ENCODE data around the gene KRT34.

The KRT34 gene

DNA sequence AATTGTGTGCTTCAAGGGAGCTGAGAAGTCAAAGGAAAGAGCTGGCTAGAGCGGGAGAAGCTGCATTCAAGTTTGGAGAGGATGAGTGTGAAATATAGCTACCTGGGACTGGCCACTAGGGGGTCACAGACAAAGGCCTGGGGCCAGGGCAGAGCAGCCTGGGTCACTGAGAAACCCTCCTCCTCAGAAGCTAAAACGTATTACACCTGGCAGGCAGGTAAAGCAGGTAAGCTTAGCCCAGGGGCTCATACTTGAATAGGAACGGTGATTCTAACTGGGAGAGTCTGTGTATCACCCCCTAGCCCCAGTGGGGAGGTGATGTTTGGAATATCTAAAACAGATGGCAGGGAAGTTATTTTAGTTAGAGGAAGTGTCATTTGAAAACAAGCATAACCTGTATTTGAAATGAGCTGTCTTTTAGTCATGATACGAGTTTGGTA is 35.5 kb upstream of the KRT34 start:
- Histone ChIP-seq H3K27ac (ENCODE audit: low read length) (no peak overlapping the region), H3K4me1 (ENCODE audit: control insufficient read depth in 1 of 2, insufficient read depth in 2 of 2, low read length in 2 of 2) (no peaks in the 10 kb centered on the region), H3K9me3 (ENCODE audit: control insufficient read depth in 1 of 2, low read length in 2 of 2) (no peaks in the 10 kb centered on the region), H3K4me3 (ENCODE audit: low read depth in 1 of 2, low read length in 2 of 2) (no peak overlapping the region), H3K36me3 (ENCODE audit: control insufficient read depth in 1 of 2, insufficient read depth in 2 of 2, low read length in 2 of 2) (no peaks in the 10 kb centered on the region), H3K27me3 (ENCODE audit: low read depth, low read length) (no peaks in the 10 kb centered on the region)

DNA sequence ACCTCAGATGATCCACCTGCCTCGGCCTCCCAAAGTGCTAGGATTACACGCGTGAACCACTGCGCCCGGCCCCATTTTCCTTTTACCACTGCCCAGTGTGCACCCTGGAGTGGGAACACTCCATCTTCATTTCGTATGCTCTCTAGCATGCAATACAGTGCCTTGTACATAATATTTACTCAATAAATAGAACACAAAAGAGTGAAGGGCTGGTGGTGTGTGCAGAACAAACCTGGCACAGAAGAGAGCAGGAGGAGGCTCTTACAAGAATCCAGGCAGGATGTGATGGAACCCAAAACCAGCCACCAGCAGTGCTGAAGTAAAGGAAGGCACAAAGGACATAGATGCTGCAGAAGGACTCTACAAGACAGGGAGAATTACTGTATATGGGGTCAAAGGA is 35.0 kb upstream of the KRT34 start:
- Histone ChIP-seq H3K4me3 (ENCODE audit: low read depth in 1 of 2, low read length in 2 of 2) (no peak overlapping the region), H3K27me3 (ENCODE audit: low read depth, low read length) (no peaks in the 10 kb centered on the region), H3K27ac (ENCODE audit: low read length) (no peak overlapping the region), H3K9me3 (ENCODE audit: control insufficient read depth in 1 of 2, low read length in 2 of 2) (no peaks in the 10 kb centered on the region), H3K4me1 (ENCODE audit: control insufficient read depth in 1 of 2, insufficient read depth in 2 of 2, low read length in 2 of 2) (no peaks in the 10 kb centered on the region), H3K36me3 (ENCODE audit: control insufficient read depth in 1 of 2, insufficient read depth in 2 of 2, low read length in 2 of 2) (no peaks in the 10 kb centered on the region)

DNA sequence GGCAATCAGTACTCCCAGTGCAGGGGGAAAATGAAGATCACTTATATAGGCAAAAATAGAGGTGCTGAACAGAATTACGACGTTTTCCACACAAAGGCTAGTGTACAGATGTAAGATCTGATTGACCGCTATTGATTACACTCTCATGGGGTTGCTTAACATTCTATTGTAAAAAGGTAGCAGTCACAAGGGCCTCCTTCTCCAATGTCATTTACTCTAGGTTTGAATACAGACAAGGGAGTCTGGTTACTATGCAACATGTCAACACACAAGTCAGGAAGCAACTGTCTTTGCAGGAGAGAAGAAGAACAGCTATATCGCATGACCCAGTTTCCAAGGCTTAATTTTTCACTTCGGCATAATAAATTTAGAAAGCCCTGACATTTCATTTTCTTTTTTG is 34.4 kb upstream of the KRT34 start:
- Histone ChIP-seq H3K27ac (ENCODE audit: low read length) (no peak overlapping the region), H3K4me1 (ENCODE audit: control insufficient read depth in 1 of 2, insufficient read depth in 2 of 2, low read length in 2 of 2) (no peaks in the 10 kb centered on the region), H3K4me3 (ENCODE audit: low read depth in 1 of 2, low read length in 2 of 2) (no peak overlapping the region), H3K36me3 (ENCODE audit: control insufficient read depth in 1 of 2, insufficient read depth in 2 of 2, low read length in 2 of 2) (no peaks in the 10 kb centered on the region), H3K9me3 (ENCODE audit: control insufficient read depth in 1 of 2, low read length in 2 of 2) (no peaks in the 10 kb centered on the region), H3K27me3 (ENCODE audit: low read depth, low read length) (no peaks in the 10 kb centered on the region)

DNA sequence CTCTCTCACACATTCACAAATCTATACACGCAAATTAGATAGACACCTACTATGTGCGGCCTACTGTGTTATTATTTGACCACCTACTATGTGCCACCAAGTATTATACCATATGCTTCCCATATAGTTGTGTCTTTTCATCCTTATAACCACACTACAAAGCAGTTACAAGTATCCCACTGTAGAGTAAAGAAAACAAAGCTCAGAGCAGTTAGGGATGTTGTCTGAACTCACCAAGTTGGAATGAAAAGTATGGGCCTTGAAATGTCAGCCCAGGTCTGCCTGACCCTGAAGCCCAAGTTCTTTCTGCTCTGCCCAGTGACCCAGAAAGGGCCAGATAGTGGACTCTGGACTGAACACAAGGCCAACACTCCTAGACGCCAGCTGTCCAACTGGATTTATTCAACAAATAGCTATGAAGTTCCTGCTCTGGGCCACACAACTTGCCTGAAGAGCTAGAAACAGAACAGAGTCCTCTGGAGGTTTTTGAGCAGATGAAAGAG is 33.8 kb upstream of the KRT34 start:
- Histone ChIP-seq H3K27me3 (ENCODE audit: low read depth, low read length) (no peaks in the 10 kb centered on the region), H3K4me3 (ENCODE audit: low read depth in 1 of 2, low read length in 2 of 2) (no peak overlapping the region), H3K36me3 (ENCODE audit: control insufficient read depth in 1 of 2, insufficient read depth in 2 of 2, low read length in 2 of 2) (no peaks in the 10 kb centered on the region), H3K9me3 (ENCODE audit: control insufficient read depth in 1 of 2, low read length in 2 of 2) (no peaks in the 10 kb centered on the region), H3K4me1 (ENCODE audit: control insufficient read depth in 1 of 2, insufficient read depth in 2 of 2, low read length in 2 of 2) (no peaks in the 10 kb centered on the region), H3K27ac (ENCODE audit: low read length) (no peak overlapping the region)

DNA sequence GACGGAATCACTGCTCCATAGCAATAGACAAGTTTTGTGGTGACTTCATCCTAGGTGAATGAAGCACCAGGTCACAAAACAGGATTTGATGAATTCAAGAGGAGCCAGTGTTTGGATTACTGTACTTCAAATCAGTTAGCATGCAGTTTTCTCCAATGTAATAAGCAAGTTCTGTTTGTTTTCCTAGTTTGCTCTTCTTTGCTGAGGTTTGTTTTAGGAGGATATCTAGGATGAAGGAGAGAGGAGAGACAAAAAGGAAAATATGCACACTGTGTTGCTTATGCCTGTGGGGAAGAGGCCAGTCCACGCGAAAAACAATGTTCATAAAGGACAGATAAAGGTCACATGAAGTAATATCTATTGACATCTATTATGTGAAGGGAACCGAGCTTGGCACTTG is 33.3 kb upstream of the KRT34 start:
- no peak overlapping the region for H3K27ac ChIP-seq (ENCODE audit: low read length)
- no peaks in the 10 kb centered on the region for H3K9me3 ChIP-seq (ENCODE audit: control insufficient read depth in 1 of 2, low read length in 2 of 2)
- no peaks in the 10 kb centered on the region for H3K27me3 ChIP-seq (ENCODE audit: low read depth, low read length)
- H3K36me3 ChIP-seq (ENCODE audit: control insufficient read depth in 1 of 2, insufficient read depth in 2 of 2, low read length in 2 of 2) = no peaks in the 10 kb centered on the region
- no peaks in the 10 kb centered on the region for H3K4me1 ChIP-seq (ENCODE audit: control insufficient read depth in 1 of 2, insufficient read depth in 2 of 2, low read length in 2 of 2)
- no peak overlapping the region for H3K4me3 ChIP-seq (ENCODE audit: low read depth in 1 of 2, low read length in 2 of 2)

DNA sequence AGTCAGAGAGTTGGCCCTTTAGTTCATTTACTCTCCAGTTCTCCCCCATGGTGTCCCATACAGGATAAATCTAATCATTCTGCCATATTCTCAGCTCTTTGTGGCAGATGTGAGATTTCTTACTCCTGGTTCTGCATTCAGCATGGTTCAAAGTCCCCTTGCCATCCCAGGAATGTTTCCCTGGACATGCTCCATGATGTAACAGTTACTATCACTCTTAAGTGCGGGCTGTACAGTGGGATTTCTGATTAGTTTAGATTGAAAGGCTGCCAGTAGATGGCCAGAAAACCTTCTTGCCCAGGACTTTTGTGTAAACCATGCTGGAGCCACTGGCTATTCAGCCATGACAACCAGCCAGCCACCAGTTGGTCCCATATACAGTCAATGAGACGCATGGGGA is 31.9 kb upstream of the KRT34 start:
- Histone ChIP-seq H3K27ac (ENCODE audit: low read length) (no peak overlapping the region), H3K36me3 (ENCODE audit: control insufficient read depth in 1 of 2, insufficient read depth in 2 of 2, low read length in 2 of 2) (no peaks in the 10 kb centered on the region), H3K4me3 (ENCODE audit: low read depth in 1 of 2, low read length in 2 of 2) (no peak overlapping the region), H3K9me3 (ENCODE audit: control insufficient read depth in 1 of 2, low read length in 2 of 2) (no peaks in the 10 kb centered on the region), H3K4me1 (ENCODE audit: control insufficient read depth in 1 of 2, insufficient read depth in 2 of 2, low read length in 2 of 2) (no peaks in the 10 kb centered on the region), H3K27me3 (ENCODE audit: low read depth, low read length) (no peaks in the 10 kb centered on the region)

DNA sequence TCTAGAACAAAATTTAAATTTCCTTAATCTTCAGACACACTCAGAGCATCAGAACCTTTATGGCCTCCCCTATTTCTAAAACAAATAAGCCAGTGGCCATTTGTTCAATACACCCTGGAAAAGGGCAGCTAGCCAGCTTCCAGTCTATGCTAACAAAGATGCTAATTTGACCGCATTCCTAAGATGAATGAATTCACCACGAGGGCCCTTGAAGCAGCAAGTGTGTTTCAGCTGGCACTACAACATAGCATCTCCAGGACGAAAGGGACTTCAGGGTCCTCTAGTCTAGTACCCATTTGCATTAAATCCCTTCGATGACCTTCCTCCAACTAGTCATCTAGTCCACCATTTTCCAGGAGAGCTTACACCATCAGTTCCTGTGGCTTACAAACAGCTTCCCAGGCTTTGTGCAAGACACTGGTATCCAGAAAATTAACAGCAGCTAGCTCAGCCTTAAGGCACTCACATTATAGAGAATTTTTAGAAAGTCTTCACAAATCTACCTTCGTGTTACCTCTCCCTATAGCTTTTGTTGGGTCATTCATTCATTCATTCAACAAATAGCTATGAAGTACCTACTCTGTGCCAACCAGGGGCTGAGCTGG is 31.3 kb upstream of the KRT34 start:
- H3K4me3 ChIP-seq (ENCODE audit: low read depth in 1 of 2, low read length in 2 of 2) = no peak overlapping the region
- no peaks in the 10 kb centered on the region for H3K9me3 ChIP-seq (ENCODE audit: control insufficient read depth in 1 of 2, low read length in 2 of 2)
- no peak overlapping the region for H3K27ac ChIP-seq (ENCODE audit: low read length)
- no peaks in the 10 kb centered on the region for H3K4me1 ChIP-seq (ENCODE audit: control insufficient read depth in 1 of 2, insufficient read depth in 2 of 2, low read length in 2 of 2)
- no peaks in the 10 kb centered on the region for H3K27me3 ChIP-seq (ENCODE audit: low read depth, low read length)
- H3K36me3 ChIP-seq (ENCODE audit: control insufficient read depth in 1 of 2, insufficient read depth in 2 of 2, low read length in 2 of 2) = no peaks in the 10 kb centered on the region

DNA sequence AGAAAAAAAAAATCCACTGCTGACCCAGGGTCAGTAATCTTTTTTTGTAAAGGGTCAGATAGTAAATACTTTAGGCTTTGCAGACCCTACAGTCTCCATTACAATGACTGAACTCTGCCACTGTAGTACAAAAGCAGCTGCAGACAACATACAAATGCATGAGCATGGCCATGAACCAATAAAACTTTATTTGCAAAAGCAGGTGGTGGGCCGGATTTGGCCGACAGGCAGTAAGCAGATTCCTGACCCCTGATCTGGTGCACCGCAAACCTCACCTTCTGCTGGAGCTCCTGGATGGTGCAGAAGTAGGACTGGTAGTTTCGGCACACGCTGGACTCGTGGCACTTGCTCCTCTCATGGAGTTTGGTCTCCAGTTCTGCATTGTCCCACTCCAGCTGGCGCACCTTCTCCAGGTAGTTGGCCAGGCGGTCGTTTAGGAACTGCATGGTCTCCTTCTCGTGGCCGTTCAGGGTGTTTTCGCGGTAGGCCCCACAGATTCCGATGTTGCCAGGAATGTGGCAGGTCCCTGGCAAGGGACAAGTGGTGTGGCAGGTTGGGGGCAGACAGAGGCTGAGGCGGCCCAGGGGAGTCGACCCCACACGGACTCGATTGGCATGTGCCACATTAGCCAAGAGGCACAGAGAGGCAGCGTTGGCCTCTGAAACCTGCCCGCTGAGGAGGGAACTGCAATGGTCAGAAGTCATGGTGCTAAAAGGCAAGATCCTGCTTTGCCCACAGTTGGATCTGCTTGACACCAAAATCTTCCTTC is 29.1 kb upstream of the KRT34 start:
- no peaks in the 10 kb centered on the region for H3K9me3 ChIP-seq (ENCODE audit: control insufficient read depth in 1 of 2, low read length in 2 of 2)
- H3K36me3 ChIP-seq (ENCODE audit: control insufficient read depth in 1 of 2, insufficient read depth in 2 of 2, low read length in 2 of 2) = no peaks in the 10 kb centered on the region
- H3K4me3 ChIP-seq (ENCODE audit: low read depth in 1 of 2, low read length in 2 of 2) = no peak overlapping the region
- H3K27ac ChIP-seq (ENCODE audit: low read length) = no peak overlapping the region
- no peaks in the 10 kb centered on the region for H3K4me1 ChIP-seq (ENCODE audit: control insufficient read depth in 1 of 2, insufficient read depth in 2 of 2, low read length in 2 of 2)
- no peaks in the 10 kb centered on the region for H3K27me3 ChIP-seq (ENCODE audit: low read depth, low read length)

DNA sequence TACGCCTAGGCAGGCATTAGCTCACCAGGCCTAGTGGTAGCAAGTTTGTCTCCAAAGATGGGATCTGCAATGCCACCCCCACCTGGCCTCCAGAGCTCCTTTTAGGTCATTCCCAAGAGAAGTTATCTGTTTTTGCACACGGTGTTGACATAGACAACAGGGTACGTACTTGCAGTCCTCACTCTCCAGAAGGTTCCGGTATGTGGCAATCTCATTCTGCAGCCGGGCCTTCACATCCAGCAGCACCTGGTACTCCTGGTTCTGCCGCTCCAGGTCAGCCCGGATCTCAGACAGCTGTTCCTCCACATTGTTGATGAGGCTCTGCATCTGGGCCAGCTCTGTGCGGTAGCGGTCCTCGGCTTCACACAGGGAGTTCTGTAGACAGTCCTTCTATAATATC is 25.1 kb upstream of the KRT34 start:
- Histone ChIP-seq H3K4me3 (ENCODE audit: low read depth in 1 of 2, low read length in 2 of 2) (no peak overlapping the region), H3K36me3 (ENCODE audit: control insufficient read depth in 1 of 2, insufficient read depth in 2 of 2, low read length in 2 of 2) (no peaks in the 10 kb centered on the region), H3K27me3 (ENCODE audit: low read depth, low read length) (no peaks in the 10 kb centered on the region), H3K27ac (ENCODE audit: low read length) (no peak overlapping the region), H3K4me1 (ENCODE audit: control insufficient read depth in 1 of 2, insufficient read depth in 2 of 2, low read length in 2 of 2) (no peaks in the 10 kb centered on the region), H3K9me3 (ENCODE audit: control insufficient read depth in 1 of 2, low read length in 2 of 2) (no peaks in the 10 kb centered on the region)

DNA sequence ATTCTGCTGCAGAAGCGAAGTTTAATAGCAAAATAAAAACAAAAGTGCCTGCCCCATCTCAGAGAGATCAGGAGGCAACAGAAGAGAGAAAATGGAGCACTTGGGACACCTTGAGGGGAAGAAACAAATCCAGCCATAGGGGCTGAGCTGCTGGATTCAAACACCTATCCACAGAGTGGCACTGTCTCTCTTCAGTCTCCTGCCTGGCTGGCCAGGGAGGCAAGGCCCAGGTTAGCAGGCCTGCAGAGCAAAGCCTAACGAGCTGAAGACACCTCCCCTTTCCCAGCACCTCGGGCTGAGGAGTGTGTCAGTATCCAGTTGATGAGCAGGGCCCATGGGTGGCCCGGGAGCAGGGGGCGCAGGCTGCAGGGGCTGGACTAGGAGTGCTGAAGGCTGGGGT is 24.1 kb upstream of the KRT34 start:
- Histone ChIP-seq H3K9me3 (ENCODE audit: control insufficient read depth in 1 of 2, low read length in 2 of 2) (no peaks in the 10 kb centered on the region), H3K36me3 (ENCODE audit: control insufficient read depth in 1 of 2, insufficient read depth in 2 of 2, low read length in 2 of 2) (no peaks in the 10 kb centered on the region), H3K27me3 (ENCODE audit: low read depth, low read length) (no peaks in the 10 kb centered on the region), H3K27ac (ENCODE audit: low read length) (no peak overlapping the region), H3K4me1 (ENCODE audit: control insufficient read depth in 1 of 2, insufficient read depth in 2 of 2, low read length in 2 of 2) (no peaks in the 10 kb centered on the region), H3K4me3 (ENCODE audit: low read depth in 1 of 2, low read length in 2 of 2) (no peak overlapping the region)

DNA sequence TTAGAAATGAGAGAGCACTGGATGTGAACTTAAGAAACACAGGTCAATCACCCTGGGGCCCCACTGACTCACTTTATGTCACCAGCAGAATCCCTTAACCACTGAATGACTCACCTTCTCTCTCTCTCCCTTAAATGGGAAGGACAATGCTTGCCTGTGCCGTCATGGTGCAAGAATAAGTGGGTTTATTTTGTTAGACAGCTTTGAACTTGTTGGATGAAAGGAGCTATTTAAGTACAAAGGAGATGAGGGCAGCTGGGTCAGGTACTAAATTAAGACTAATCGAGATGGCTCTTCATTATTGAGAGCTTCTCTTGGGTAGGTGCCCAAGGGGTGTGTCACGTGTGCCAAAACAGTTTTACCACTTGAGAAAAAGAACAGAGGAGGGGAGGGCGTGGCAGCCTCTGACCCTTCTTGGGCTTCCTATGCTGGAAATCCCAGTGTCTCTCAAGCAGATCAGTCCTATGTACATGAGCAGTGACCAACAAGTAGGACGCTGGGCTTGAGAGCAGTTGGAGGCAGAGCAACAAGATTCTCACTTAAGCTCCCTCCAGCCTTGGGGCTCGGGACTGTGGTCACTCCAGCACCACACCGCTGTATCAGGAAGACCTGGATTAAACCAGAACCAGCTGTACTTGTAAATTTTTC is 22.0 kb upstream of the KRT34 start:
- Histone ChIP-seq H3K4me3 (ENCODE audit: low read depth in 1 of 2, low read length in 2 of 2) (no peak overlapping the region), H3K27me3 (ENCODE audit: low read depth, low read length) (no peaks in the 10 kb centered on the region), H3K9me3 (ENCODE audit: control insufficient read depth in 1 of 2, low read length in 2 of 2) (no peaks in the 10 kb centered on the region), H3K36me3 (ENCODE audit: control insufficient read depth in 1 of 2, insufficient read depth in 2 of 2, low read length in 2 of 2) (no peaks in the 10 kb centered on the region), H3K4me1 (ENCODE audit: control insufficient read depth in 1 of 2, insufficient read depth in 2 of 2, low read length in 2 of 2) (no peaks in the 10 kb centered on the region), H3K27ac (ENCODE audit: low read length) (no peak overlapping the region)
